ENCODE results near the gene PRDX1.
A peak's percentile ranks its signal among the peaks of the same experiment; 100 is the strongest.
"Not testable (repeated sequence)": the region's sequence is repeated elsewhere in the genome, so short reads cannot be mapped to it uniquely, and the experiment has no call there.

The PRDX1 gene

DNA sequence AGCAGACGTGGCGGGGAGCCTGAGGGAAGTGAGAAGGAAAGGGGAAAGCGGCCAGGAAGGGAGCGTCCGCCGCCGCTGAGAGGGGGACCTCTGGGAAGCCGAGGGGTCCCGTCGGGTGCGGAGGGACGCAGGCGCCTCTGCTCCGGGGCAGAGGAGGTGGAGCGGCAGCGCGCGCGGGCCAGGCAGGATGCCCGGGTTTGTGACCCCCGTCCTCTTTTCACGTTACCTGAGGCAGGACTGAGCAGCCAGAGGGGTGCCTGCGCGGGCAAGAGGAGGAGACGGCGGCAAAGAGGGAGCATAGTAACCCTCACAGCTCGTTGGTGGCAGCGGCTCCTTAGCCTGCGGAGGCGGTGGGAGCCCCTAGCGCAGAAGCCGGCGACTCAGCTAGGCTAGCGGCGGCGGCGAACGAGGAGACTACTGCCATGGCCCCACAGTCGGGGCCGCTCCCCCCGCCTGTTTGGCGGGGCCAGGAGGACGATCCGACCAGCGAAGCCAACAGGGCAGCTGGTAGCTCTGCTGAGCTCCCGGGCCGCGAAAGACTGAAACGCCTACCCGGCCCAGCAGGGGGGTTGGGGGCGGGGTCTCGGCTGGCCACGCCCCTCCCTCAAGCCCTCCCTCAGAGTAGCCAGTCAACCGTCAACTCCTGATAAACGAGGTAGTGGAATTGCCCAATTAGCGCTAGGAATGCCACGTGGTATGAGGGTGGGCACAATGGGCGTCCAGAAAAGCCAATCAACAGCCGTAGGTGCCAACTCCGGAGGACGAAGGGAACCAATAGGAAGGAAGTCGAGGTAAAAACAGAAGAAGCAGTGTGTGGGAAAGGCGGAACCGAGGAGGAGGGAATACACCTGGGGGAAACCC lies 30.8 kb downstream of the PRDX1 start, which contains the start of gene TESK2:
Gene TESK2, minus strand, starts transcription at position 538 of the 861 bp plus-strand sequence. CDS start 33,378 bp downstream, outside the sequence.
- H3K27me3 ChIP-seq = peaks cover 0 to 29% (median 24%) of the 10 kb centered on the region in 11 experiments; a peak in 19 of 22 replicates
- H3K4me2 ChIP-seq = peak within 1 kb of the TSS; percentile 79 to 98 (median 93)
- H4K20me1 ChIP-seq = peaks cover 0 to 11% (median 0%) of the 10 kb centered on the region in 11 experiments; a peak in 5 of 22 replicates
- peak within 1 kb of the TSS; percentile 66 to 87 (median 82) for H3K9ac ChIP-seq
- H3K9me3 ChIP-seq (replicated peaks in 1 of 11) = no peaks in the 10 kb centered on the region
- H3K27ac ChIP-seq = peak within 1 kb of the TSS; percentile 9 to 73 (median 46); a peak in 19 of 22 replicates
- TF ChIP-seq Cebpa-rat (IDR thresholded peaks at IDR 0.05) = peak in 2 of 11 experiments; percentile 14 to 45; a peak in 2 of 22 replicates
- peak within 1 kb of the TSS; percentile 72 to 89 (median 76) for H3K4me3 ChIP-seq
- H3K4me1 ChIP-seq = peaks cover 14 to 44% (median 23%) of the 10 kb centered on the region in 10 experiments
- H3K36me3 ChIP-seq = no peaks in the 10 kb centered on the region

DNA sequence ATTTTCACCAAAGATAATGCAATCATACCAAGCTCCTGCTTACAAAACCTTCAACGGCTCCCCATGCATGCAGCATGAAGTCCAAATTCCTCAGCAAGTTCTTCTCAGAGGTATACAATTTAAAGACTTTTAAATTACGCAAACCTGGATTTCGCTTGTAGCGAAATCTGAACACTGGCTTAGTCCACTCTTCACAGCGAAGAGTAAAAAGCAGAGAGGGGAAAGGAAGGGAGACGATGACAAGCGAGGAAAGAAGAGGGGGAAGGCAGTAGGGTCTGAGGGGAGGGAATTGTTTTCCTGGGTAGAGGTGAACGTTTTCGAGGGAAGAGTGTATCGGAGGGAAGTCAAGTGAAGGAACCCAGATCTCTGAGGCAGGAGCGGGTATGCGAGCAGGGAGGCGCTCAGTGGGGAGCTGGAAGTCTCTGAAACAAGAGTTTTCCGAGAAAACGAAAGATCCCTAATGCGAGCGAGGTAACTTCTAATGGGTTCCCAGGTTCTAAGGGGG lies 31.5 kb downstream of the PRDX1 start:
- peak overlapping the region; percentile 79 to 98 (median 93) for H3K4me2 ChIP-seq
- peaks cover 14 to 42% (median 23%) of the 10 kb centered on the region in 10 experiments for H3K4me1 ChIP-seq
- H3K27me3 ChIP-seq = peaks cover 0 to 29% (median 24%) of the 10 kb centered on the region in 11 experiments; a peak in 19 of 22 replicates
- peak overlapping the region in 10 of 11 experiments; percentile 9 to 73 (median 47); a peak in 16 of 22 replicates for H3K27ac ChIP-seq
- no peaks in the 10 kb centered on the region for H3K9me3 ChIP-seq (replicated peaks in 1 of 11)
- H4K20me1 ChIP-seq = peaks cover 0 to 11% (median 0%) of the 10 kb centered on the region in 11 experiments; a peak in 5 of 22 replicates
- H3K4me3 ChIP-seq = peak overlapping the region; percentile 72 to 89 (median 76)
- no peak for TF ChIP-seq Cebpa-rat (IDR thresholded peaks at IDR 0.05)
- H3K9ac ChIP-seq = peak overlapping the region; percentile 66 to 87 (median 82)
- H3K36me3 ChIP-seq = no peaks in the 10 kb centered on the region

DNA sequence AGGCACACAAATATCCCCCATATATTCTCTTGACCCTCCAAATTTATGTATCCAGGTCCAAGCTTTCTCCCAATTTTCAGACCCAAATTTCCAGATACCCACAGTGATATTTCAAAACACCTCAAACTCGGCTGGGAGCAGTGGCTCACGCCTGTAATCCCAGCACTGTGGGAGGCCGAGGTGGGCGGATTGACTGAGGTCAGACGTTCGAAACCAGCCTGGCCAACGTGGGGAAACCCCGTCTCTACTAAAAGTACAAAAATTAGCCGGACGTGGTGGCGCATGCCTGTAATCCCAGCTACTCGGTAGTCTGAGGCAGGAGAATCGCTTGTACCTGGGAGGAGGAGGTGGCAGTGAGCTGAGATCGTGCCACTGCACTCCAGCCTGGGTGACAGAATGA lies 32.3 kb downstream of the PRDX1 start:
- H3K4me3 ChIP-seq = peak overlapping the region in 5 of 10 experiments; percentile 76 to 89 (median 87); a peak in 10 of 20 replicates
- H3K36me3 ChIP-seq; H3K9me3 ChIP-seq (replicated peaks in 1 of 11); H3K27ac ChIP-seq: not testable (repeated sequence)
- peaks cover 14 to 40% (median 23%) of the 10 kb centered on the region in 10 experiments for H3K4me1 ChIP-seq
- H3K9ac ChIP-seq = peak overlapping the region in 2 of 11 experiments; percentile 83; a peak in 2 of 22 replicates
- peak overlapping the region; percentile 79 to 98 (median 93); a peak in 18 of 22 replicates for H3K4me2 ChIP-seq
- peaks cover 0 to 29% (median 24%) of the 10 kb centered on the region in 11 experiments; a peak in 19 of 22 replicates for H3K27me3 ChIP-seq
- peaks cover 0 to 11% (median 0%) of the 10 kb centered on the region in 11 experiments; a peak in 5 of 22 replicates for H4K20me1 ChIP-seq

DNA sequence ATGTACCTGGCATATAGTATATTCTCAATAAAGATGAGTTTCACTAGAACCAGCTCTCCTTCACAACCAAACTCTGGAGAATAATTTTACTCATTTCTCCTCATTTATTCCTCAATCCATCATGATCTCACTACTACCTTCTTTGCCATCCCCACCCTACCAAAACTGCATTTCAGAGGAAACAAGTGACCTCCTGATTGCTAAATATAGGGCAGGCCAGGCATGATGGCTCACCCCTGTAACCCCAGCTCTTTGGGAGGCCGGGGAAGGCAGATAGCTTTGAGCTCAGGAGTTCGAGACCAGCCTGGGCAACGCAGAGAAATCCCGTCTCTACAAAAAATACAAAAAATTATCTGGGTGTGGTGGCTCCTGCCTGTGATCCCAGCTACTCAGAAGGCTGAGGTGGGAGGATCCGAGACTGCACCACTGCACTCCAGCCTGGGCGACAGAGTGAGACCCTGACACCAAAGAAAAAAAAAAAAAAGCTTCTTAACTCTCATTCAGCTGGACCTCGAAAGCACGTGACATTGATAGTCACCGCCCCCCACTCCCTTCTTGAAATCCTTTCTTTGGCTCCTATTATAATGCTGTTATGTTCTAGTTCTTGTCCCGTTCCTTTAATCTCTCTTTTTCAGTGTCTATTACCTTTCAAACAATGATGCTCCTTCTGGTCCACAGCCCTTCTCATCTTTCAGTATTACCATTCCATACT lies 32.9 kb downstream of the PRDX1 start:
- Histone ChIP-seq H3K9ac (0 out of 22 replicates have a peak overlapping the region, but pooled peaks of 1 of the 11 experiments have one; percentile 31), H3K36me3 (no peaks in the 10 kb centered on the region), H3K4me1 (peaks cover 14 to 40% (median 23%) of the 10 kb centered on the region in 10 experiments), H4K20me1 (peaks cover 0 to 11% (median 0%) of the 10 kb centered on the region in 11 experiments; a peak in 5 of 22 replicates), H3K9me3 (replicated peaks in 1 of 11) (0 out of 22 replicates have a peak, but pooled peaks cover 0 to 3% (median 0%) of the 10 kb centered on the region in 11 experiments), H3K4me3 (peak overlapping the region in 2 of 10 experiments; percentile 76 to 87; a peak in 2 of 20 replicates), H3K4me2 (peak overlapping the region in 4 of 11 experiments; percentile 89 to 93 (median 92); a peak in 8 of 22 replicates), H3K27me3 (peaks cover 0 to 29% (median 24%) of the 10 kb centered on the region in 11 experiments; a peak in 19 of 22 replicates), H3K27ac (no peak overlapping the region)
- TF ChIP-seq Cebpa-rat (IDR thresholded peaks at IDR 0.05) = no peak

DNA sequence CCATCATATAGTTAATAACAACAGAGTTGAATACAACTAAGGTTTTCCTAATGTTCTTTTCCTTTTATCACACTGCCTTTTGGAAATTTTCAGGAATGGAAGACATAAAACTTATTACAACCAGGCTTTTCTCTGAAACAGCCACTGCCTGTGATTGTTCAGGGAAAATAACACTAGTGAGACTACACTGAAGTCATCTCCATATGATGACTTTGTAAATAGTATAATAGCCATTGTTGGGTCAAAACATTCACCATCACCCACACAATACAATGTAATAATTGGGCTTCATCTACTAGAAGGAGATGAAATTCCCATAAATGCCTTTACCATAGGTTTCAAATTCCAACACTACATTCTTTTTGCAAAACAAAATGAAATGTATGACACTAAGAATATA lies 35.7 kb downstream of the PRDX1 start:
- H4K20me1 ChIP-seq = peaks cover 0 to 19% (median 0%) of the 10 kb centered on the region in 11 experiments; a peak in 5 of 22 replicates
- TF ChIP-seq Cebpa-rat (IDR thresholded peaks at IDR 0.05) = no peak
- H3K9me3 ChIP-seq (replicated peaks in 1 of 11) = 0 out of 22 replicates have a peak, but pooled peaks cover 0 to 8% (median 0%) of the 10 kb centered on the region in 11 experiments
- H3K27me3 ChIP-seq = peaks cover 0 to 29% (median 24%) of the 10 kb centered on the region in 11 experiments; a peak in 19 of 22 replicates
- peaks cover 6 to 26% (median 12%) of the 10 kb centered on the region in 10 experiments; a peak in 19 of 20 replicates for H3K4me1 ChIP-seq
- no peak overlapping the region for H3K4me2 ChIP-seq
- no peak overlapping the region for H3K9ac ChIP-seq
- H3K4me3 ChIP-seq = no peak overlapping the region
- H3K36me3 ChIP-seq = no peaks in the 10 kb centered on the region
- H3K27ac ChIP-seq = no peak overlapping the region

DNA sequence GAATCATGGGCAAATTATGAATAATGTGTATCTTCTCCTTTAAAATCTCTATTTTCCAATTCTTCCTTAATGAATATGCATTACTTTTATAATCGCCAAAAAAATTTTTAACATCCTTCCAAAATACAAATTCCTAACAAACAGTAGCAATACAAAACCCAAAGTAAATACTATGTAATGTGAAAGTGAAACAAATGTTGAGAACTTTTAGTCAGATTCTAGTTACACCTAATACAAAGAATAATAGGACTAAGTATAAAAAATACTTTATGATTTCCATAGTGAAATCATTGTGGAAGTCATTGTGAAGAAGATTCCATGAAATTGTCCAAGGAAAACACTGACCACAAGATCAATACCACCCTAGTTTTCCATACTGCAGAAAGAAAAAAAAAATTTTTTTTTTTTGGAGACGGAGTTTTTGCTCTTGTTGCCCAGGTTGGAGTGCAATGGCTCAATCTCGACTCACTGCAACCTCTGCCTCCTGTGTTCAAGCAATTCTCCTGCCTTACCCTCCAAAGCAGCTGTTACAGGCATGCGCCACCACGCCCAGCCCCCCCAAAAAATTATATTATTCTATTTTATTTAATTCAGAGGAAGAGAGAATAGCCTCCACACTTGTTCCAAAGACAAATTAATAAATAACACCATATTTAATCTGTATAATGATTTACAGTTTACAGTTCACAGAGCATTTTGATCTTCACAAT lies 42.5 kb downstream of the PRDX1 start:
- Histone ChIP-seq H3K9me3 (replicated peaks in 1 of 11) (0 out of 22 replicates have a peak, but pooled peaks cover 0 to 8% (median 0%) of the 10 kb centered on the region in 11 experiments), H3K36me3 (no peaks in the 10 kb centered on the region), H4K20me1 (peaks cover 0 to 17% (median 0%) of the 10 kb centered on the region in 11 experiments; a peak in 2 of 22 replicates), H3K4me2 (no peak overlapping the region), H3K4me1 (peaks cover 0 to 9% (median 0%) of the 10 kb centered on the region in 10 experiments; a peak in 5 of 20 replicates), H3K27me3 (no peaks in the 10 kb centered on the region), H3K27ac (no peak overlapping the region), H3K9ac (no peak overlapping the region), H3K4me3 (no peak overlapping the region)
- no peak for TF ChIP-seq Cebpa-rat (IDR thresholded peaks at IDR 0.05)

DNA sequence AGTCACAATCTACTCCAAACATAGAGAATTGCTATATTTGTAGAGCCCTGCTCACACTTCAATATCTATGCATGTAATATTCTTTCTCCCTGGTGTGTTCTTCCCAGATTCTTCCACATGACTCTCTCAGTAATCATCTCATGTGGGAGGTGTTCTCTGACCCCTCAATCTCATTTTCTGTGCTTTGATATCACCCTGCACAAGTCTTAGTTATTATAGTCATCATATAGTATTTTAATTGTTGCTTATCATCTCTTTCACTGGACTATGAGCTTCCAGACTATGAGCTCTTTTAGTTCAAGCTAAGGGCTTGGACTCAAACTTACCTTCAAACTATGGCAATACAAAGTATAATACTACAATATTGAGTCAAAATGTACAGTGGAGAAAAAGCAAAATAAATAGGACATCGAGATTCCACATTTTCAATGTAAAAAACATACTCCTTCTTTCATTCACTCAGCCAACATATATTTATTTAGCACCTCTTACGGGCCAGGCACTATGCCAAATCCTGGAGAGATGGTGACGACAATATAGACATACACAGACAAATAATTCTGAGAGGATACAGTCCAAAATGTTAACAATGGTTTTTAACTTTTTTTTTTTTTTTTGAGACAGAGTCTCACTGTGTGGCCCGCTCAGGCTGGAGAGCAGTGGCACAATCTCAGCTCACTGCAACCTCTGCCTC lies 43.4 kb downstream of the PRDX1 start:
- no peaks in the 10 kb centered on the region for H3K36me3 ChIP-seq

More for the DNA sequence above, 43.4 kb downstream of the PRDX1 start:
- Histone ChIP-seq H3K27ac (no peak overlapping the region), H3K4me2 (no peak overlapping the region), H3K4me1 (peaks cover 0 to 9% (median 0%) of the 10 kb centered on the region in 10 experiments; a peak in 5 of 20 replicates), H3K4me3 (no peak overlapping the region), H4K20me1 (peaks cover 0 to 26% (median 0%) of the 10 kb centered on the region in 11 experiments; a peak in 3 of 22 replicates), H3K9me3 (replicated peaks in 1 of 11) (no peaks in the 10 kb centered on the region), H3K27me3 (no peaks in the 10 kb centered on the region), H3K9ac (no peak overlapping the region)
- TF ChIP-seq Cebpa-rat (IDR thresholded peaks at IDR 0.05) = no peak
